ENCODE results near the gene TTYH2.

Gene TTYH2

DNA sequence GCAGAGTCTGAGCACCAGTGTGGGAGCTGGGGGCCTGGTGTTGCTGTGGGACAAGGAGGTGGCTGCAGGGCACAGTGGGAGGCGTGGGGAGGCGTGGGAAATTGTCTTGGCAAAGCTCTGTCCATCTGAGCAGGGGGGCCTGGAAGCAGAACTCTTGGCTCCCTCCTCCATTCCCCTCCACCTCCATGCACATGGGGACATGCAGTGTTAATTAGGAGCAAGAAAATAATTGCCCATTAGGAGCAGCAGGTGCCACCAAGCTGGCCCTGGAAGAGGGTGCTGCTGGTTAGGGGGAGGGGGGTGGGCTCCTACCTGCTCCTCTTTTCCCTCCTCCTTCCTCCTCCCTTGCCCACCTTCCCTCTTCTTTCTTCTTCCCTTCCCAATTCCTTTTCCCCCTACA lies 4.5 kb downstream of the TTYH2 start:
- TF ChIP-seq NFIC (IDR thresholded peaks at IDR 0.05) (no peak), CEBPB (IDR thresholded peaks at IDR 0.05) (no peak), YY1 (IDR thresholded peaks at IDR 0.05; ENCODE audit: low read depth) (no peak), ZBTB7A (IDR thresholded peaks at IDR 0.05; ENCODE audit: low read depth) (no peak), EGR1 (IDR thresholded peaks at IDR 0.05) (no peak), CREB1 (IDR thresholded peaks at IDR 0.05; ENCODE audit: low read depth) (no peak), RAD21 (IDR thresholded peaks at IDR 0.05; ENCODE audit: low read depth) (no peak), TCF12 (IDR thresholded peaks at IDR 0.05; ENCODE audit: low read depth) (no peak), TEAD4 (IDR thresholded peaks at IDR 0.05) (no peak)
- TF ChIP-seq, protein P1, sequence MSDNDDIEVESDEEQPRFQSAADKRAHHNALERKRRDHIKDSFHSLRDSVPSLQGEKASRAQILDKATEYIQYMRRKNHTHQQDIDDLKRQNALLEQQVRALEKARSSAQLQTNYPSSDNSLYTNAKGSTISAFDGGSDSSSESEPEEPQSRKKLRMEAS (IDR thresholded peaks at IDR 0.05): no peak
- TF ChIP-seq, protein P2, sequence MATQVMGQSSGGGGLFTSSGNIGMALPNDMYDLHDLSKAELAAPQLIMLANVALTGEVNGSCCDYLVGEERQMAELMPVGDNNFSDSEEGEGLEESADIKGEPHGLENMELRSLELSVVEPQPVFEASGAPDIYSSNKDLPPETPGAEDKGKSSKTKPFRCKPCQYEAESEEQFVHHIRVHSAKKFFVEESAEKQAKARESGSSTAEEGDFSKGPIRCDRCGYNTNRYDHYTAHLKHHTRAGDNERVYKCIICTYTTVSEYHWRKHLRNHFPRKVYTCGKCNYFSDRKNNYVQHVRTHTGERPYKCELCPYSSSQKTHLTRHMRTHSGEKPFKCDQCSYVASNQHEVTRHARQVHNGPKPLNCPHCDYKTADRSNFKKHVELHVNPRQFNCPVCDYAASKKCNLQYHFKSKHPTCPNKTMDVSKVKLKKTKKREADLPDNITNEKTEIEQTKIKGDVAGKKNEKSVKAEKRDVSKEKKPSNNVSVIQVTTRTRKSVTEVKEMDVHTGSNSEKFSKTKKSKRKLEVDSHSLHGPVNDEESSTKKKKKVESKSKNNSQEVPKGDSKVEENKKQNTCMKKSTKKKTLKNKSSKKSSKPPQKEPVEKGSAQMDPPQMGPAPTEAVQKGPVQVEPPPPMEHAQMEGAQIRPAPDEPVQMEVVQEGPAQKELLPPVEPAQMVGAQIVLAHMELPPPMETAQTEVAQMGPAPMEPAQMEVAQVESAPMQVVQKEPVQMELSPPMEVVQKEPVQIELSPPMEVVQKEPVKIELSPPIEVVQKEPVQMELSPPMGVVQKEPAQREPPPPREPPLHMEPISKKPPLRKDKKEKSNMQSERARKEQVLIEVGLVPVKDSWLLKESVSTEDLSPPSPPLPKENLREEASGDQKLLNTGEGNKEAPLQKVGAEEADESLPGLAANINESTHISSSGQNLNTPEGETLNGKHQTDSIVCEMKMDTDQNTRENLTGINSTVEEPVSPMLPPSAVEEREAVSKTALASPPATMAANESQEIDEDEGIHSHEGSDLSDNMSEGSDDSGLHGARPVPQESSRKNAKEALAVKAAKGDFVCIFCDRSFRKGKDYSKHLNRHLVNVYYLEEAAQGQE (IDR thresholded peaks at IDR 0.05; ENCODE audit: low read depth): no peak
- TF ChIP-seq, protein P3, sequence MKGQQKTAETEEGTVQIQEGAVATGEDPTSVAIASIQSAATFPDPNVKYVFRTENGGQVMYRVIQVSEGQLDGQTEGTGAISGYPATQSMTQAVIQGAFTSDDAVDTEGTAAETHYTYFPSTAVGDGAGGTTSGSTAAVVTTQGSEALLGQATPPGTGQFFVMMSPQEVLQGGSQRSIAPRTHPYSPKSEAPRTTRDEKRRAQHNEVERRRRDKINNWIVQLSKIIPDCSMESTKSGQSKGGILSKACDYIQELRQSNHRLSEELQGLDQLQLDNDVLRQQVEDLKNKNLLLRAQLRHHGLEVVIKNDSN (IDR thresholded peaks at IDR 0.05): no peak

DNA sequence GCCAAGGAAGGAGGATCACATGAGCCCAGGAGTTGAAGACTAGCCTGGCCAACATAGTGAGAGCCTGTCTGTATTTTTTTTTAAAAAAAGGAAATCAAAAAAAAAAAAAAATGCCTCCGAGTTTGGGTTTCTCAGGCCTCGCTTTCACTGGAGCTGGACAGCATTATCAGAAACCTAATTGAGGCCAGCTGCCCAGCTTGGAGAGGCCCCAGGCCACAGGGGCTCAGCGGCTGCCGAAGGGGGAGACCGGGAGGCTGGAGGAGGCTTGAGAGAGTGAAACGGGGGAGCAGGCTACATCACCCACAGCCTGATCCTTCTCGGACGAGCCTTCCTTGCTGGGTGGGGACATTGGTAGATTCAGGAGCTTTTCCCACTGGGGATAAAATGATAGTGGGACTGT lies 5.1 kb downstream of the TTYH2 start:
- TF ChIP-seq, protein P2 (IDR thresholded peaks at IDR 0.05; ENCODE audit: low read depth): no peak
- TF ChIP-seq CEBPB (IDR thresholded peaks at IDR 0.05): no peak

DNA sequence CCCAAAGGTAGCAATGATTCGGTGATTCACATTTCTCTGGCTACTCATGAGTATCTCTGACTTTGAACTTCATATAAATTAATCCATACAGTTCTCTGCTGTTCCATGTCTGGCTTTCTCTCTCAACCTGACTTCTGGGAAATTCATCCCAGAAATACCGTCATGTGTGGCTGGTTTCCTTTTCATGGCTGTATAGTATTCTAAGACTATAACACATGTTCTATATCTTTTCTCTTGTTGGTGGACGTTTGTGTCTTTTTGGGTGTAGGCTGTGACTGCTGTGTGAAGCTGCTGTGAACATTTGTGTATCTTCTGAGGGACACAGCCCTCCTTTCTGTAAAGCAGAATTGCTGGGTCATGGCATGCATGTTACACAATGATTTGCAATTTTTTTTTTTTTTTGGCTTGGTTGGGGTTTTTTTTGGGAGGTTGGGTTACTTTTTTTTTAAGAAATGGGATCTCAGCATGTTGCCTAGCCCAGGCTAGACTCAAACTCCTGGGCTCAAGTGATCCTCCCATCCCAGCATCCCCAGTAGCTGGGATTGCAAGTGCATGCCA lies 6.3 kb downstream of the TTYH2 start:
- no peak for TF ChIP-seq FOXM1 (IDR thresholded peaks at IDR 0.05; ENCODE audit: borderline replicate concordance, low read depth)
- TF ChIP-seq YY1 (IDR thresholded peaks at IDR 0.05; ENCODE audit: low read depth): no peak
- TF ChIP-seq ZBTB7A (IDR thresholded peaks at IDR 0.05; ENCODE audit: low read depth): no peak
- TF ChIP-seq CREB1 (IDR thresholded peaks at IDR 0.05; ENCODE audit: low read depth): no peak
- TF ChIP-seq, protein P2 (IDR thresholded peaks at IDR 0.05; ENCODE audit: low read depth): no peak
- TF ChIP-seq NFIC (IDR thresholded peaks at IDR 0.05): no peak
- TF ChIP-seq TEAD4 (IDR thresholded peaks at IDR 0.05): no peak
- TF ChIP-seq EGR1 (IDR thresholded peaks at IDR 0.05): no peak
- TF ChIP-seq TAF1 (IDR thresholded peaks at IDR 0.05; ENCODE audit: low read depth): no peak
- TF ChIP-seq, protein P3 (IDR thresholded peaks at IDR 0.05): no peak
- TF ChIP-seq CEBPB (IDR thresholded peaks at IDR 0.05): no peak
- no peak for TF ChIP-seq RAD21 (IDR thresholded peaks at IDR 0.05; ENCODE audit: low read depth)
- TF ChIP-seq, protein P1 (IDR thresholded peaks at IDR 0.05): no peak
- no peak for TF ChIP-seq EP300 (IDR thresholded peaks at IDR 0.05; ENCODE audit: borderline replicate concordance)
- no peak for TF ChIP-seq TCF12 (IDR thresholded peaks at IDR 0.05; ENCODE audit: low read depth)

DNA sequence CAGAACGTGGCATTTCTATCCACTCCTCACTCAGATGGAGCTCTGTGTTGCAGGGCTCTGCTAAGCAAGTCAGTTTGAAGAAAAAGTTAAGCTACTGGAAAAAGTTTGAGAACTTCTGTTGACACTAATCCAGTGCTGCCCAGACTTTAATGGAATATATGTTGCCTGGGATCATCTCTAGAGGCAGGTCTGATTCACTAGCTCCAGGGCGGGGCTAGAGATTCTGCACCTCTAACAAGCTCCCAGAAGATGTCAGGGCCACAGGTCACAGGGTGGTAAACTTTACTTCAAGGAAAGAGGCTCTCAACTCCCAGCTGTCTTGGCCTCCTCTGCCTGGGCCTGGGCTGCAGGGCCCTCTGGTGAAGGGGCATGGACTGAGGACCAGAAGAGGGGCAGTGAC lies 6.8 kb downstream of the TTYH2 start:
- no peak for TF ChIP-seq YY1 (IDR thresholded peaks at IDR 0.05; ENCODE audit: low read depth)
- no peak for TF ChIP-seq EGR1 (IDR thresholded peaks at IDR 0.05)
- TF ChIP-seq NFIC (IDR thresholded peaks at IDR 0.05): no peak
- no peak for TF ChIP-seq FOXM1 (IDR thresholded peaks at IDR 0.05; ENCODE audit: borderline replicate concordance, low read depth)
